ENCODE measurements around the gene PRUNE2. TPM values are rescaled to one million over a fixed set of nuclear protein-coding genes. Genes with fewer than 3 reads are reported as not detected.
A peak's percentile ranks its signal among the peaks of the same experiment; 100 is the strongest.

Gene PRUNE2
- total and polyA plus RNA-seq, 8 donors: 1.4 to 19.1 (median 4.6) TPM

DNA sequence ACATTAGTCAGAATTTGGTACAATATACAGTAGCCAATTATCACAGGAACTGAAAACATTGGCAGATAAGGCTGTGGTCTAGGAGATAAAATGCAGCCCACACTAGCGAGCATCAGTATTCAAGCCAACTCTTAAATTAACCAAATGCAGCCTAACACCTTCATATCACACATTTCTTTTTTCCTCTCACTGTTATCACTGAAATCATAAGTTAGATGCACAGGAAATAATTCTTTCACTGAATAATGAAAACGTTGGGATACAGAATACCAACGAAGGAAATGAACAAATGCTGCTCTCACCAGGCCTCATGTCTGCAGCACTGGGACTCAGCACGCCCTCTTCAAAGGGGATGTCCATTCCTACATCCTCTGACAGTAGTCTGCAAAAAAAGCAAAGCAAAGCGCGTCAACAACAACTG lies 250.8 kb downstream of the PRUNE2 start:
- FAIRE-seq: no peak
- Histone ChIP-seq H3K4me1 (no peaks in the 10 kb centered on the region), H3K9me3 (no peaks in the 10 kb centered on the region), H3K4me3 (no peak overlapping the region), H3K27ac (no peak overlapping the region), H3K36me3 (no peaks in the 10 kb centered on the region), H3K27me3 (no peaks in the 10 kb centered on the region)
- TF ChIP-seq, protein P1, sequence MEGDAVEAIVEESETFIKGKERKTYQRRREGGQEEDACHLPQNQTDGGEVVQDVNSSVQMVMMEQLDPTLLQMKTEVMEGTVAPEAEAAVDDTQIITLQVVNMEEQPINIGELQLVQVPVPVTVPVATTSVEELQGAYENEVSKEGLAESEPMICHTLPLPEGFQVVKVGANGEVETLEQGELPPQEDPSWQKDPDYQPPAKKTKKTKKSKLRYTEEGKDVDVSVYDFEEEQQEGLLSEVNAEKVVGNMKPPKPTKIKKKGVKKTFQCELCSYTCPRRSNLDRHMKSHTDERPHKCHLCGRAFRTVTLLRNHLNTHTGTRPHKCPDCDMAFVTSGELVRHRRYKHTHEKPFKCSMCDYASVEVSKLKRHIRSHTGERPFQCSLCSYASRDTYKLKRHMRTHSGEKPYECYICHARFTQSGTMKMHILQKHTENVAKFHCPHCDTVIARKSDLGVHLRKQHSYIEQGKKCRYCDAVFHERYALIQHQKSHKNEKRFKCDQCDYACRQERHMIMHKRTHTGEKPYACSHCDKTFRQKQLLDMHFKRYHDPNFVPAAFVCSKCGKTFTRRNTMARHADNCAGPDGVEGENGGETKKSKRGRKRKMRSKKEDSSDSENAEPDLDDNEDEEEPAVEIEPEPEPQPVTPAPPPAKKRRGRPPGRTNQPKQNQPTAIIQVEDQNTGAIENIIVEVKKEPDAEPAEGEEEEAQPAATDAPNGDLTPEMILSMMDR (IDR thresholded peaks at IDR 0.05): no peak
- ATAC-seq: no peak
- no peak for DNase-seq
- WGBS, 2 donors: 74 to 79% methylated on average over 6 of the region's 6 CpGs
- intact Hi-C loops (cut with DNase I): loop anchor here in 2 of 3 donors (5.0 kb wide), 1 partner anchor 208 kb away; no protein-coding TSS in a partner anchor

DNA sequence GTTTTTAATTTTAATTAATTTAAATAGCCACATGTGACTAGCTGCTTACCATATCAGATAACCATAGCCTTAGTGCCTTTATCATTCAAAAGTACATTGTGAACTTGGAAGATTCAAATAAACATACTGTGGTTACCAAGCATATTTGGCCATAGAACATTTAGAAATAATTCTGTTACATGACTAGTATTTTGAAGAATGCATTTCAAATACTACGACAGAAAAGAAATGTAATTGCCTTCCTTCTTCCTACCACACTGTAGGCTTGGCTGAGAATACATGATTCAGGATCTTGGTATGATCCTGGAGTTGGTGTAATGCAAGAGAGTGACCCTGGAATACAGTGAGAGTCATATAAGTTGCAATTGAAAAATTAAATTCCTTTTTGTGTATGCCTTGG lies 251.3 kb downstream of the PRUNE2 start:
- TF ChIP-seq, protein P1 (IDR thresholded peaks at IDR 0.05): no peak
- Histone ChIP-seq H3K9me3 (no peaks in the 10 kb centered on the region), H3K27me3 (no peaks in the 10 kb centered on the region), H3K4me1 (no peaks in the 10 kb centered on the region), H3K36me3 (no peaks in the 10 kb centered on the region), H3K4me3 (no peak overlapping the region), H3K27ac (no peak overlapping the region)
- FAIRE-seq (no peak), DNase-seq (no peak), ATAC-seq (peak in 1 of 4 donors; percentile 21)
- WGBS, 2 donors: 83 to 89% methylated on average over 1 of the region's 1 CpG
- intact Hi-C loops (cut with DNase I): no loop called here

DNA sequence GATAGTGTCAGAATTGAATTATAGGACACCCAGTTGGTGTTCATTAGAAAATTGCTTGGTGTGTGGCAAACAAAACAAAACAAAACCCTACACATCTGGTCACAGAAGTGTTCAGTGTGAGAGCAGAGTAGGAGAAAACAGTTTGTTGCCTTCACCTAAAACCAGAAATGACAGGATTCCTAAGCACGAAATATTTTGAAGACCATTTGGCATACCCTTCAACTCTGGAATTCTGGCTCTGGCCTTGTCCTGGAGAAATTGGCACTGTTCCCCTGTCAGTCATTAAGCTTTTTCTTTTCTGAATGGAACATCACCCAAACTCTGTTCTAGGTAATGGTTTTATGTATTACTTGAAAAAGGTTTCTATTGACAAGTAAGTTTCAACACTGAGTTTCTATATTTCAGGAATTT lies 251.9 kb downstream of the PRUNE2 start:
- DNase-seq (no peak), ATAC-seq (no peak), FAIRE-seq (no peak)
- no peaks in the 10 kb centered on the region for H3K27me3 ChIP-seq
- TF ChIP-seq, protein P1 (IDR thresholded peaks at IDR 0.05): no peak
- no peaks in the 10 kb centered on the region for H3K36me3 ChIP-seq
- intact Hi-C loops (cut with DNase I): no loop called here
- H3K4me1 ChIP-seq: no peaks in the 10 kb centered on the region
- H3K9me3 ChIP-seq: no peaks in the 10 kb centered on the region
- WGBS, 2 donors: 29 to 46% methylated on average over 1 of the region's 1 CpG
- H3K27ac ChIP-seq: no peak overlapping the region
- no peak overlapping the region for H3K4me3 ChIP-seq

DNA sequence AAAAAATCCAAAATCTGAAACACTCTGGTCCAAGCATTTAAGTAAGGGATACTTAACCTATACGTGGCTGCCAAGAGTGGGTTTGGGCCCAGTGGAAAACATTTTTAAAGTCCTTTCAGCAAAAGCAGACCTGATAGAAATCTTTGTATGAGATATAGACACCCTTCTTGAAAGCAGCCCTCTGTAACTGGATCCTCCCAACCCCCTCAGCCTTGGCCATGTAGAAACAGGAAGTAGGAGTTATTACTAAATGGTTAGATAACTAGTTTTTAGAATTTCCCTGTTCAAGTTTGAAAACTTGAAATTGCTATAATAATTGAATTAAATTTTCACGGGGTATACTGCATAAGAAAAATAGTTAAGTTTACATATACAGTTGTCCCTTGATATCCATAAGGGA lies 253.0 kb downstream of the PRUNE2 start:
- no peaks in the 10 kb centered on the region for H3K36me3 ChIP-seq
- H3K4me1 ChIP-seq: no peaks in the 10 kb centered on the region
- peak in 1 of 4 donors; percentile 37 for ATAC-seq
- H3K4me3 ChIP-seq: no peak overlapping the region
- no peak for FAIRE-seq
- TF ChIP-seq, protein P1 (IDR thresholded peaks at IDR 0.05): no peak
- no peak overlapping the region for H3K27ac ChIP-seq
- H3K9me3 ChIP-seq: no peaks in the 10 kb centered on the region
- intact Hi-C loops (cut with DNase I): no loop called here
- no peaks in the 10 kb centered on the region for H3K27me3 ChIP-seq
- 85 to 93% methylated on average over 2 of the region's 2 CpGs for WGBS, 2 donors
- DNase-seq: no peak

DNA sequence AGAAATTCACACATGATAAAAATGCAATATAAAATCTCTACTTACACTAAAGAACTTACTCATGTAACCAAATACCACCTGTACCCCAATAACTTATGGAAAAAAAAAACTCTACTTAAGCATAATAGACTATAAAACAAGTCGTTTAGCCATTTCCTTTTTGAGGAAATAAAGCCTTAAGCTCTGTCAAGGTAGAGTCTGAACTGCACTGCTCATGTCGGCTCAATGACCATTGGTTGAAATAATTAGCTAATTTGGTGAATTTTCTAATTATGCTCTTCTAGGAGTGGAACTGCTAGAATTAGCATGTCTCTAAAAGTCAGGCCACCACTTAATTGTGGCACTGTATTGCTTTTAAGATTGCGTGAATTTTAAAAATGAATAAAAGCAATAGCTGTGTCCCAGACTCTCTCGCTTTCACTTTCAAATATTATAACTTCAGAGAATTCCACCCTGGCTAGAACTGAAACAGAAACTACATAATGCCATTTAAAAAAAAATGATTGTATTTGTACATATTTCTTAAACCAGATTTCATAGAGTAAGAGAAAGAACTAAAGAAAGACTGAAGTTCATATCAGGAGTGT lies 254.7 kb downstream of the PRUNE2 start:
- ATAC-seq (peak in 2 of 4 donors; percentile 36 to 39), FAIRE-seq (peak; percentile 72), DNase-seq (no peak)
- intact Hi-C loops (cut with DNase I): no loop called here
- TF ChIP-seq, protein P1 (IDR thresholded peaks at IDR 0.05): no peak
- Histone ChIP-seq H3K27ac (no peak overlapping the region), H3K27me3 (no peaks in the 10 kb centered on the region), H3K4me1 (no peaks in the 10 kb centered on the region), H3K4me3 (no peak overlapping the region), H3K9me3 (no peaks in the 10 kb centered on the region), H3K36me3 (no peaks in the 10 kb centered on the region)
- 80 to 83% methylated on average over 4 of the region's 4 CpGs for WGBS, 2 donors
